HK-2 (cell line): Measurements from ENCODE around the gene MRPL49.
"Not testable (repeated sequence)": the region's sequence is repeated elsewhere in the genome, so short reads cannot be mapped to it uniquely, and the experiment has no call there.

Experiments used
- DNase-seq: peaks from one replicate; pipeline ENCODE4 v3.0.0-alpha.2; 2018; ENCODE audit not compliant: unreplicated experiment

Gene MRPL49

DNA sequence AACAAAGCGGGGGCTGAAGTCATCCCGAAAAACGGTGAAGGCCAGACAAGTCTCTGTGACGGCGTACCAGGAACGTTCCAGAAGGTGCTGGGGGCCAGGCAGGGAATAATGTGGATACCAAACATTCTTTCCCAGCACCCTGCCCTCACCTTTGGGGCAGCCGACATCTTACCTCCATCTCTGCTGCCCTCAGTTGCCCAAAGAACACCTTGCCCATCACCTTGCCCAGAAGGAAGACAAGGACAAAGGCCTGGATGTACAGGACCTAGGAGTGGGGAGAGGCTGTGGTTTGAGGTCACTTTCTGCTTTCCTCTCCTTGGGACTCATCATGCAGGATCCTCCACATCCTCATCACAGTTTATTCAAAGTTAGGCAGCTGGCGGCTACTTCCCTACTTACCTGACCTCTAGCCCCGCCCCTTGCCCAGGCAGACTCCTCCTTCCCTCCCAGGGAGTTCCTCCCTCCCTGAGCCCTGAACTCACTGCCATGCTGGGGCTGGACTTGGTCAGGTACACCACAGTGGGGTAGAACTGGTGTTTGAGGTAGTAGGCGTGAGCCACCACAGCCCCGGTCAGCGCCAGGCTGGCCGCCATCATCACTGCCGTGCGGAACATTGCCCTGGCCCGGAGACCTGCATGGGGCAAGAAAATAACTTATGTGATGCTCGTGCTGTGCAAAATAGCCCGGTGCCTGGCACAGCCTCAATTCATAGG lies 11.0 kb downstream of the MRPL49 start:
- peak; percentile 26 for DNase-seq

DNA sequence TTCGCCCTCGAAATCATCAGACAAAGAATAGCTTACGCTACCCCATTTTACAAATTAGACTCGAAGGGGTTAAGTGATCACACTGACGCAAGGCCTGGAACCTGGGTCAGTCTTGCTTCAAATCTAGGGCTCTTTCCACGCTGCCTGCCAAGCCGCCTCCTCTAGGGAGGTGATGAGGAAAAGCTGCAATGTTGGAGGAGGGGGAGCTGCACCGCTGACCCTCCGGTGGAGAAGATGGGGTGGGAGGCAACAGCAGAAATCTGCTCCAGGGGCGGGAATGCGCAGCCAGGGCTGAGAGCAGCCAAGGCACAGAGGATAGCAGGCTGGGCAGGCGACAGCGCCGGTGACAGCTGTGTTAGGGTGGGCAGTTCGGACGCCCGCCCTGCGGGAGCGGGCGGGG lies 11.6 kb downstream of the MRPL49 start:
- no peak for DNase-seq

- peak; percentile 82 for DNase-seq
Observed at GRCh38 chr11:65134240-65134951, 12.3 kb downstream of the MRPL49 start, which contains the start of gene SYVN1. Gene SYVN1, minus strand, starts transcription at chr11:65134519. Its CDS starts 918 bp downstream, at chr11:65133601.

DNA sequence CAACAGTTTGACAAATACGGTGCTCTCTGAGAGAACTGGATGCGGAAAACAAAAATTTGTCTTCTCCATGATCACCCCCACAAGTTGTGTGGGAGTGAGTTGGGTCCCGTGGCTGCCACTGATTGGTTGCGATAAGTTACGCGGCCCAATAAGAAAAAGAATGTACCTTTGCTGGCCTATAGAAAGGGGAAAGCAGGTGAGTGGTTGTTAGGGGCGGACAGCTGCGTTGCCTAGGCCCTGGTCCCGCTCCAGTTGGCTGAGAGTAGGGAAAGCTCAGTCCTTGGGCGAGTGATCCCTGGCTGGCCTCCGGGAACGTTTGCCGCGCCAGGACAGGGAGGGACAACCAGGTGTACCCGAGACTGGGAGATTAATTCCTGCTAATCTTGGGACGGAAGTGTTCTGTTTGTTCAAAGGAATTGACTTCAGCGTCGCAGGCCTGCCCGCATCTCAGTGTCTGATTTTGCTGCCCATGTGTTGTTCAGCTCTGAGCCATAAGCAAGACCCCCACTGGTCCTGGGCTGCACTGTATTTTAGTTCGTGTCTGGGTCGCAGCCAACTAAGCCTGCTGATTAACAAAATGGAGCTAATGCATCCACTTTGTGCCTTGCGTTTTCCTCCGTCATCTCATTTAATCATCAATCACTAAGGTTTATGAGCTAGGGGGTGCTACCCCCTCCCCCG lies 13.0 kb downstream of the MRPL49 start:
- DNase-seq = peak; percentile 80

DNA sequence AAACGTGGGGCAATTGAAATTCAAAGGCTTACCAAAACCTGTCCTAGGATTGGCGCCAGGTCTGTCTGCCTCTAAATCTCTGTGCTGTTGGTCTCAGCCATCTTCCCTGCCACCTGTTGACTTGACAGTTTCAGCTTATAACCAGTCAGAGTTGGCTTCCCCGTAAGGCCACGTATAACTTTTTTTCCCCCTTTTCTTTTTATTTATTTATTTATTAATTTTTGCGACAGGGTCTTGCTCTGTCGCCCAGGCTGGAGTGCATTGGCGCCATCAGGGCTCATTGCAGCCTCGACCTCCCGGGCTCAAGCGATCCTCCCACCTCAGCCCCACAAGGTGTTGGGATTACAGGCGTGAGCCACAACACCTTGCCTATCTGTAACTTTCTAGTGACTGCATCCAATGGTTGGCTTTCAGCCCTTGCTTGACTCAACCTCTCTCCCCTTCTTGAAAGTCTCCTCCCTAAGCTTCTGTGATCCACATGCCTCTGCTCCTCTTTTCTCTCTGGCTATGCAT lies 13.6 kb downstream of the MRPL49 start:
- DNase-seq = no peak

DNA sequence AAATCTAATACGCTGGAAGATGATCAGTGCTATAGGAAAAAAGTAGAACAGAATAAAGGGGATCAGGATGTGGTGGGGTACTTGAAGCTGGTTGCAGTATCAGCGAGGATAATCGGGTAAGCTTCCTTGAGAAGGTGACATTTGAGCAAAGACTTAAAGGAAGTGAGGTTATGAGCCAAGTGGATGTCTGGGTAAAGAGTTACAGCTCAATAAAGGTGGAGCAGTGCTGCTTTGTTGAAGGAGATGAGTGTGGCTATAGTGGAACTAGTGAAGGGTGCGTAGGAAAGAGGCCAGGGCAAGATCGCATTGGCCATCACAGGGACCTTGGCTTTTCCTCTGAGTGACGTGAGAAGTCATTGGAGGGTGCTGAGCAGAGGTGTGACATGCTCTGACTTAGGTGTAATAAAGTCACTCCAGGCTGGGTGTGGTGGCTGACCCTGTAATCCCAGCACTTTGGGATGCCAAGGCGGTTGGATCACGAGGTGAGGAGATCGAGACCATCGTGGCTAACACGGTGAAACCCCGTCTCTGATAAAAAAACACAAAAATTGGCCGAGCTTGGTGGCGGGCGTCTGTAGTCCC lies 14.5 kb downstream of the MRPL49 start:
- DNase-seq = no peak

GRCh38 chr11:65141896-65142494 lies 19.9 kb downstream of the MRPL49 start:
- DNase-seq = no peak

DNA sequence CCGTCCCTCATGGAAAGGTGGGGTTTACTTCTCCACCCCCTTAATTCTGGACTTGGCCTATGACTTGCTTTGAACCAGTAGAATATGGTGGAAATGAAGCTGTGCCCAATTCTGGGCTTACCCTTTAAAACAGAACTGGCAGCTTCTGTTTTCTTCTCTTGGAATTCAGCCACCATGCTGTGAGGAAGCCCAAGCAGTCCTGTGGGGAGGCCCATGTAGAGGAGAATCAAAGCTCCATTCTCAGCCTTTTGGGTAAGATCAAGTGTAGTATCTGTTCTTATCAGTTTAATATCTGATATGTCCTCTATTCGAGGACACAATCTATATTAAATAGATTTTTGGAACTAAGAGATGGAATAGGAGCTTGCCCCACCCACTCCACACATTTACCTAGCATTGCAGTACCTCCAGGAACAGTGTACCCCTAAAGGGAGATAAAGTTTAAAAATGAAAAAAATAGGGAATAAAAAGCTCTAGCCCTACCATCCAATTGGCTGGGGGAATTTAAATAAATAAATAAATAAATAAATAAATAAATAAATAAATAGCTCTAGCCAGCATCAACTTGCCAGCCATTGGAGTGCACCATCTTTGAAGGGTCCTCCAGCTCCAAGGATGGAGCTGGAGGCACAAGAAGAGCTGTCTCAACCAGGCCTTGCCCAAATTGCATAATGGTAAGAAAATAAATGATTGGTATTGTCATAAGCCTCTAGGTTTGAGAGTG lies 25.4 kb downstream of the MRPL49 start:
- no peak for DNase-seq

- no peak for DNase-seq
Observed at GRCh38 chr11:65148657-65149056, 26.5 kb downstream of the MRPL49 start.

DNA sequence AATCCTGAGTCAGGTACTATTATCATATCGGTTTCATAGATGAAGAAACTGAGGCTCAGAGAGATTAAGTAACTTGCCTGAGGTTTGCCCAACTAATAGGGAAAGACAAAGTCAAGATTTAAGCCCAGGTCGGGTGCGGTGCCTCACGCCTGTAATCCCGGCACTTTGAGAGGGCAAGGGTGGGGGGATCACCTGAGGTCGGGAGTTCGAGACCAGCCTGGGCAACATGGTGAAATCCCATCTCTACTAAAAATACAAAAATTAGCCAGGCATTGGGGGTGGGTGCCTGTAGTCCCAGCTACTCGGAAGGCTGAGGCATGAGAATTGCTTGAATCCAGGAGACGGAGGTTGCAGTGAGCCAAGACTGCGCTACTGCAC lies 28.0 kb downstream of the MRPL49 start:
- not testable (repeated sequence) for DNase-seq

- peak; percentile 82 for DNase-seq
Observed at GRCh38 chr11:65150509-65151299, 28.6 kb downstream of the MRPL49 start.

- no peak for DNase-seq
Observed at GRCh38 chr11:65151331-65151899, 29.3 kb downstream of the MRPL49 start.

DNA sequence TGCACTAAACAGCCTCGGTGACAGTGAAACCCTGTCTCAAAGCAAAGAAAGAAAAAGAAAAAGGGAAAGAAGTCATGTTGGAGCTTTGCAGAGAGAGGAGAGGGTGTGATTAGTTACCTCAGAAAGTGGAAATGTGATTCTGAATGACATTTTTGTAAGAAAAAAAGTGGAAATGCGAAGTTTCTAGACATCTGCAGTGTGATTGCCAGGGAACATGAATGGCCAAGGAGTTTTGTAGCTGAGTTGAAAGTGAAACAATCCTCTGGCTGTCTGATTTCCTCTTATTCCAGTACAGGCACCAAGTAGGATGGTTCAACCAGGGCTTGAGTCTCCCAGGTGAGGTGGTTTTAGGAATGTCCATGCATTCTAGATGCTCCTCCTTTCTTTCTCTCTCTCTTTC lies 30.0 kb downstream of the MRPL49 start:
- no peak for DNase-seq

GRCh38 chr11:65156256-65156655 lies 34.1 kb downstream of the MRPL49 start:
- no peak for DNase-seq

DNA sequence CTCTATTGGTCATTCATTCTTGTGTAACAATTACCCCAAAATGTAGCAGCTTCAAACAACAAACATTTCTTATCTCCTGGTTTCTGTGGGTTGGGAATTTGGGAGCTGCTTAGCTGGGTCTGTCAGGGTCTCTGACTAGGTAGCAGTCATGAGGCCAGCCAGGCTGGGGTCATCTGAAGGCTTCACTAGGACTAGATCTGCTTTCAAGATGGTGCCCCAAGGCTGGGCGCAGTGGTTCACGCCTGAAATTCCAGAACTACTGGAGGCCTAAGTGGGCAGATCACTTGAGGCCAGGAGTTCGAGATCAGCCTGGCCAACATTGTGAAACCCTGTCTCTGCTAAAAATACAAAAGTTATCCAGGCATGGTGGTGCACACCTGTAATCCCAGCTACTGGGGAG lies 34.8 kb downstream of the MRPL49 start:
- no peak for DNase-seq

- DNase-seq = no peak
Observed at GRCh38 chr11:65157336-65157735, 35.2 kb downstream of the MRPL49 start.

DNA sequence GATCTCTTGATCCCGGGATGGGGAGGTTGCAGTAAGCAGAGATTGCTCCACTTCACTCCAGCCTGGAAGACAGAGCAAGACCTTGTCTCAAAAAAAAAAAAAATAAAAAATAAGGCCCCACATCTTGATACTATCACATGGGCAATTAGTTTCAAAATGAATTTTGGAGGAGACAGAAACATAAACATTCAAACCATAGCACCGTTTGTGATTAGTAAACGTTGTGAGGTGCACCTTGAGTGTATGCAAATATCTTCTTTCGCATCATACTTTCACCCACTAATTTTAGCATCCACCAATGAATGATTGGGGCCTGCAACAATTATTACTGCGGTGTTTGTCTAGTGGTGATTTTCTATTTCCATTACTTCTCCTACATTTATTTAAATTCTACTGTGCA lies 36.9 kb downstream of the MRPL49 start:
- DNase-seq = no peak

DNA sequence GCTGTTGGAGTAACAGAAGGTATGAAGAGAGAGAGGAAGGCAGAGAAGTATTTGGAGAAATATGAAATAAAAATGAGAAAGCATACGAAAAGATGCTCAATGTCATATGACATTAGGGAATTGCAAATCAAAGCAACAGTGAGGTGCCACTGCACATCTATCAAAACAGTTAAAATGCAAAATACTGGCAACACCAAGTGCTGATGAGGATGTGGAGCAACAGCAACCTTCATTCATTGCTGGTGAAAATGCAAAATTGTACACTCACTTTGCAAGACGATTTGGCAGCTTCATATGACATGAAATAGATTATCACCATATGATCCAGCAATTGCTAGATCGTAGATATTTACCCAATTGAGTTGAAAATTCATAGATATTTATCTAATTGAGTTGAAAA lies 38.5 kb downstream of the MRPL49 start:
- no peak for DNase-seq

DNA sequence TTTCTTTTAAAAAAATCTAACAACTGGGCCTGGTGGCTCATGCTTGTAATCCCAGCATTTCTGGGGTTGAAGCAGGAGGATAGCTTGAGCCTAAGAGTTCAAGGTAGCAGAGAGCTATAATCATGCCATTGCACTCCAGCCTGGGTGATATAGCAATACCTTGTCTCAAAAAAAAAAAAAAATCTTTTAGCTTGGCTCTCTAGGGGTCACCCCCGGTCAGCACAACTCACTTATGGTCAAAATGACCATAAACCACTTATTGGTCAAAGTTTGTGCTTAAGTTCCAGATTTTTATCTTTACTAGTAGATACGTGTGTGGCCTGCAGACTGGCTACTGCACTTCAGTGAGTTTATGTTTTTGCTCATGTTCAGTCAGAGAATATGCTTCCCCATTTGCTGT lies 41.6 kb downstream of the MRPL49 start:
- no peak for DNase-seq
